LNCaP clone FGC (cell line): ENCODE data around the gene RABGEF1.
A peak's percentile ranks its signal among the peaks of the same experiment; 100 is the strongest.

Experiments used
- DNase-seq: peaks from one replicate; pipeline ENCODE4 v3.0.0-alpha.2; 2011; ENCODE audit warnings: low read depth
- H3K4me3 ChIP-seq: 2 replicates; pipeline ENCODE4 v1.5.1; 2011; ENCODE audit warnings: mild to moderate bottlenecking, low read depth, low read length, control low read depth
- TF ChIP-seq, protein P1 (sequence below): IDR thresholded peaks from 2 replicates; pipeline ENCODE4 v1.5.1; 2012; ENCODE audit warnings: mild to moderate bottlenecking; ENCODE audit not compliant: control insufficient read depth, insufficient read depth; ENCODE audit errors: extremely low read depth

The RABGEF1 gene

DNA sequence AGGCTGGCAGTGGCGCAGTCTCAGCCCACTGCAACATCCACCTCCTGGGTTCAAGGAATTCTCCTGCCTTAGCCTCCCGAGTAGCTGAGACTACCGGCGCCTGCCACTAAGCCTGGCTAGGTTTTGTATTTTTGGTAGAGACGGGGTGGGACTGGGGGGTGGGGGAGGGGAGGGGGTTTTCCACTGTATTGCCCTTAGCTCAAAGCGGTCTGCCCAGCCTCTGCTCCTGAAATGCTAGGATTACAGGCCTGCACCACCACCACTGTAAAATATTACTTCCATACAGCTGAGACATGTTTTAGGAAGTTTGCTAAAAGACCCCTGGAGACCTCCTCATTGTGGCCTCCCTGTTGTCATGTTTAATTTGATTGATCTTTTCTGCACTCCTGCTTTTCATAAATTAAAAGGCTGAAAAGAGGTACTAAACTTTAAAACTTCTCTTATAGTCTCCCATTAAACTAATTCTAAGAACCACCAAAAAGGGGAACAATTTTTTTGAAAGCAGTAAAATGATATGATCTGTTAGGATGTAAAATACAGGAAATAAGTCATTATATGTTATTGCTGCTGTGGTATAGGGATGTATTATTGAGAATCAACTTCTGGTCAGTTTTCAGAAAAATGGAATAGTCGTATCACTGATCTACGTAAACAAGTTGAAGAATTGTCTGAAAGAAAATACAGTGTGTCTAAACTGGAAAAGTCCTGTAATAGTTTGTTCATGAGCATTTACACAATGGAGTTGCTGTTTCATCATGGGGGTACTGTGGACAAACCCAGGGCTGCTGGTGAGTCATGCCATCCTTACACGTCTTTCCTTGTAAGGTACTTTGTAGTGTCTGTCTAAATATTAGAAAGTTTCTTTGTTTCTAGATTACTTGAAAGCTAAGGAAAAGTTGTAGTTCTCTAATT is 107.6 kb downstream of the RABGEF1 start:
- no peak for DNase-seq
- TF ChIP-seq, protein P1, sequence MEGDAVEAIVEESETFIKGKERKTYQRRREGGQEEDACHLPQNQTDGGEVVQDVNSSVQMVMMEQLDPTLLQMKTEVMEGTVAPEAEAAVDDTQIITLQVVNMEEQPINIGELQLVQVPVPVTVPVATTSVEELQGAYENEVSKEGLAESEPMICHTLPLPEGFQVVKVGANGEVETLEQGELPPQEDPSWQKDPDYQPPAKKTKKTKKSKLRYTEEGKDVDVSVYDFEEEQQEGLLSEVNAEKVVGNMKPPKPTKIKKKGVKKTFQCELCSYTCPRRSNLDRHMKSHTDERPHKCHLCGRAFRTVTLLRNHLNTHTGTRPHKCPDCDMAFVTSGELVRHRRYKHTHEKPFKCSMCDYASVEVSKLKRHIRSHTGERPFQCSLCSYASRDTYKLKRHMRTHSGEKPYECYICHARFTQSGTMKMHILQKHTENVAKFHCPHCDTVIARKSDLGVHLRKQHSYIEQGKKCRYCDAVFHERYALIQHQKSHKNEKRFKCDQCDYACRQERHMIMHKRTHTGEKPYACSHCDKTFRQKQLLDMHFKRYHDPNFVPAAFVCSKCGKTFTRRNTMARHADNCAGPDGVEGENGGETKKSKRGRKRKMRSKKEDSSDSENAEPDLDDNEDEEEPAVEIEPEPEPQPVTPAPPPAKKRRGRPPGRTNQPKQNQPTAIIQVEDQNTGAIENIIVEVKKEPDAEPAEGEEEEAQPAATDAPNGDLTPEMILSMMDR: no peak
- H3K4me3 ChIP-seq: no peak overlapping the region

DNA sequence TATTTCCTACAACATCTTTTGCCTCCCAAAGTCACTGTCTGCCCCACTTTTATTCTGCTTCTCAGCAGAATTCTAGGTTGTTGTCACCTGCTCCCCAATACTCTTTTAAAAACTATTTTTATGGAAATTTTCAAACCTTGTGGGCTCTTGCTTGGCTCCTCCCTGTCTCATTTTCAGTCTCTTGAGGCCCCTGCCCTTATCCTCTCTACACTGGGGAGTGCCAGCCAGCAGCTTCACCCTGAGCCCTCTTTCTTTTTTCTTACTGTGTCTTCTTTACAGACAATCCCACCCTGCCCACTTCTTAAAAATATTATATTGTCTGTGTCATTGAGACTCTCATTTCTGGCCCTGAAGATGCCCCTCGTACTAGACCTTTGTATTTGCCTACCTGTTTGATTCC is 118.8 kb downstream of the RABGEF1 start:
- no peak for DNase-seq
- TF ChIP-seq, protein P1: no peak
- no peak overlapping the region for H3K4me3 ChIP-seq

DNA sequence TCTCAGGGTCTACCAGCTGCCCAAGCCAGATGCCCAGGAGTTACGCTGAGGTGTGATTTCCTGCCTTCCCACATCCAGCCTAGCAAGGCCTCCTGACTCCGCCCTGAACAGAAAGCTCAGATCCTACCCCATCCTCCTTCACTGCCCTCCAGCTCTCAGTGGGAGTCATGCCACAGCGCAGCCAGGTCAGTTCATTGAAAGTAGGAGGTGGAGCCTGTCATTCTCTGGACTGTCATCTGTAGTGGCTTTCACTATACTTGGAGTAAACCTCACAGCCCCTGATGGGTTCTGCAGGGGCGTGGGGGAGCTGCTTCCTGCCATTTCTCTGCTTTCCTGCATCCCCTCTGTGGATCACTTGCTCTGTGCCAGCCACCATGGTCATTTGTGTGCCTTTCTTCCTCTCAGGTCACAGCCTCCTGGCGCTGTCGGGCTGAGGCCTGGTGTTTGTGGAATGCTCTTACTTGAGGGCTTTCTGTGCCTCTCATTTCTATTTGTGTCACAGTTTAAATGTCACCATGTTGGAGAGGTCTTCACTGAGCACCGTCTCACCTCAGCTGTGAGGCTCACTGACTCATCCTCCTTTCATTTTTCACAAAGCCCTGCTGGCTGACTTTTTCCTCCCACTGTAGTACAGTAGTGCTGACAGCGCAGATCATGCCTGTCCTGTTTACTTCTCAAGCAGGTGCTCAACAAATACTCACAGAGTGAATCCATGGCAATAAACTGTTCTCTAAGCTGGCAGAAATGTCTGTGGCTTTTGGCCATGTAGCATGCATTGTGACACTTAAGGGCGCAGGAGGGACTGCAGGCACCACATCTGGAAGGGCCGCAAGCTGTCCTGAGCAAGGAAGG is 119.5 kb downstream of the RABGEF1 start:
- TF ChIP-seq, protein P1: no peak
- H3K4me3 ChIP-seq: no peak overlapping the region
- peak; percentile 63 for DNase-seq

DNA sequence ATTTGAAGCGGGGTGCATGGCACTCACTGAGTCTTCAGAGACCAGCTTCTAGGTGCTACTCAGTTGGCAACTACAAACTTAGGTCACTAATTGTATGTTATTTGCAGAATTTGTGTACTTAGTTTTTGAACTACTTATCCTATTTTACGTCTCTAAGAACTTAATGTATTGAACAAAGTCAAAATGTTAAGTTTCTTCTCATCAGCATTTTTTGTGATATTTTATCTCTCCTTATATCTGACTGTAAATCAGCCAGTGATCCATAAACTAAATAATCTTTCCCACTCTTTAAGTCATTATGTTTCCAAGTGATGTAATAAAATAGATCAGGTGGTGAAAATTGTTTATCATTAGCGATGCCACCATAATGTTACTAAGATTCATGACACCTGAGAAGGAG is 120.2 kb downstream of the RABGEF1 start:
- TF ChIP-seq, protein P1: no peak
- no peak for DNase-seq
- H3K4me3 ChIP-seq: no peak overlapping the region
